K562 (cell line): Measurements from ENCODE around the gene RBMX. TPM values are rescaled to one million over a fixed set of nuclear protein-coding genes. Genes with fewer than 3 reads are reported as not detected.

Source experiments
- ATAC-seq: fragments of 200-7000 bp; cut with Tn5 transposase; 3 replicates; pipeline ENCODE4 v1.9.1; 2020; ENCODE audit warnings: moderate library complexity
- BruUV-seq: library from RNA; stranded (reverse); fragments of 400-500 nt; replicated peaks from 2 replicates; lab custom pipeline; 2021; lab: Mats Ljungman, UMichigan
- CTCF ChIA-PET: fragments of 300-600 bp; formaldehyde crosslinking; extraction: SDS; loops from one replicate; lab custom pipeline; 2021; ENCODE audit warnings: low intra/inter-chr PET ratio; lab: Yijun Ruan, JAX
- POLR2A ChIA-PET: fragments of 300-600, 350-650 bp; sonication (Branson Sonifier 250); formaldehyde crosslinking; extraction: SDS; loops from one replicate; lab custom pipeline; 2021; ENCODE audit warnings: antibody characterized with exemption, inconsistent platforms; lab: Yijun Ruan, JAX
- DNase-seq, 4 experiments: peaks; one replicate each; pipeline versions ENCODE4 v3.0.0 to v3.0.0-alpha.2; 2011 to 2018; ENCODE audit warnings: low spot score in 3 of 4, mixed read lengths in 3 of 4; ENCODE audit errors: extremely low read depth in 1 of 4
- FAIRE-seq: peaks from 2 replicates; lab custom pipeline; 2011; peaks lifted over from hg19 to GRCh38; lab: Jason Lieb, UNC
- H2AFZ ChIP-seq: 2 replicates; pipeline ENCODE4 v1.6.0; 2011; ENCODE audit warnings: low read depth, low read length, control low read depth, inconsistent platforms
- H3K27ac ChIP-seq: fragments of 200-600 bp; 3 replicates; pipeline ENCODE4 v1.8.0; 2011; ENCODE audit warnings: low read depth, mild to moderate bottlenecking, control low read depth, inconsistent platforms, low read length, moderate library complexity, mixed read lengths; ENCODE audit errors: extremely low read depth
- H3K27me3 ChIP-seq, 2 experiments: fragments of 300-600 bp in 1 of 2; 2 replicates in 1 of 2; 3 replicates in 1 of 2; pipeline versions ENCODE4 v1.6.0 to v1.8.0; 2011; ENCODE audit warnings: inconsistent platforms in 2 of 2, low read length in 2 of 2, mild to moderate bottlenecking in 1 of 2, mixed read lengths in 1 of 2, moderate library complexity in 1 of 2; ENCODE audit not compliant: control insufficient read depth in 2 of 2, insufficient read depth in 2 of 2
- H3K36me3 ChIP-seq: fragments of 300-600 bp; 3 replicates; pipeline ENCODE4 v1.8.0; 2011; ENCODE audit warnings: mild to moderate bottlenecking, low read length, inconsistent platforms; ENCODE audit not compliant: control insufficient read depth, insufficient read depth
- H3K4me1 ChIP-seq, 2 experiments: fragments of 200-600 bp in 1 of 2; replicated peaks in 1 of 2; 2 replicates in 1 of 2; 3 replicates in 1 of 2; pipeline versions ENCODE4 v1.5.1 to v1.8.0; 2011; ENCODE audit warnings: inconsistent platforms in 2 of 2, low read length in 2 of 2, mild to moderate bottlenecking in 1 of 2, mixed read lengths in 1 of 2, moderate library complexity in 1 of 2; ENCODE audit not compliant: control insufficient read depth in 2 of 2, insufficient read depth in 2 of 2
- H3K4me2 ChIP-seq: 2 replicates; pipeline ENCODE4 v1.6.1; 2011; ENCODE audit warnings: low read length, control low read depth, inconsistent platforms, mixed read lengths; ENCODE audit not compliant: insufficient read depth
- H3K4me3 ChIP-seq: fragments of 200-600 bp; sonication (generic), shearing (Covaris generic); 2 replicates; pipeline ENCODE4 v1.5.1; 2016; ENCODE audit warnings: control low read depth, inconsistent platforms
- H3K79me2 ChIP-seq: fragments of 200-600 bp; 3 replicates; pipeline ENCODE4 v1.8.0; 2011; ENCODE audit warnings: low read length, inconsistent platforms; ENCODE audit not compliant: control insufficient read depth, insufficient read depth
- H3K9ac ChIP-seq, 2 experiments: 2 replicates each; pipeline versions ENCODE4 v1.6.0 to v1.6.1; 2011; ENCODE audit warnings: low read depth in 2 of 2, low read length in 2 of 2, control low read depth in 1 of 2, inconsistent platforms in 1 of 2, mild to moderate bottlenecking in 1 of 2, mixed read lengths in 1 of 2; ENCODE audit not compliant: insufficient read depth in 1 of 2
- H3K9me1 ChIP-seq: one replicate; pipeline ENCODE4 v1.6.0; 2011; ENCODE audit warnings: inconsistent platforms, mild to moderate bottlenecking, low read length, moderate library complexity; ENCODE audit not compliant: control insufficient read depth, insufficient read depth
- H3K9me3 ChIP-seq: replicated peaks from 2 replicates; pipeline ENCODE4 v1.5.1; 2011; ENCODE audit warnings: low read depth, low read length, inconsistent platforms; ENCODE audit not compliant: control insufficient read depth, insufficient read depth
- H4K20me1 ChIP-seq: replicated peaks from 2 replicates; pipeline ENCODE4 v1.6.1; 2011; ENCODE audit warnings: low read length, inconsistent platforms, mixed read lengths; ENCODE audit not compliant: control insufficient read depth, insufficient read depth
- TBL1XR1 ChIP-seq, 2 experiments: IDR thresholded peaks; 2 replicates each; pipeline ENCODE4 v1.6.1; 2012; ENCODE audit warnings: improper control_type of control experiment in 2 of 2, low read length in 2 of 2, mild to moderate bottlenecking in 1 of 2
- WGBS: fragments of 100-300 bp; shearing (Covaris generic); methylation state at CpG from one replicate; pipeline ENCODE4 v1.1.6; 2016; ENCODE audit warnings: low coverage, mixed read lengths; ENCODE audit not compliant: insufficient coverage; ENCODE audit errors: missing lambda C conversion rate; 5-methylcytosine and 5-hydroxymethylcytosine counted together
- in situ Hi-C: fragments of 300-500 bp; cut with MboI; formaldehyde crosslinking; loops from 4 replicates; pipeline ENCODE4 v1.15.0; 2018; ENCODE audit warnings: inconsistent platforms, mixed read lengths
- intact Hi-C: fragments of 100-400 bp; cut with micrococcal nuclease; formaldehyde crosslinking; loops from 2 replicates; pipeline ENCODE4 v1.14.2; 2022
- polyA plus RNA-seq, 8 experiments: library from polyadenylated mRNA; depleted of rRNA in 4 of 8; stranded (reverse) in 5 of 8; unstranded in 3 of 8; fragments of >200 nt; fragmentation: Nextera tagmentation in 2 of 8; fragmentation: Illumina TruSeq in 1 of 8; extraction: Ambion mirVana in 2 of 8; extraction: Trizol in 1 of 8; gene quantifications; 2 replicates each; pipeline versions ENCODE4 v1.2.1 to v1.2.3, GENCODE V29; 2011 to 2014; ENCODE audit warnings: inconsistent platforms in 1 of 8, missing spikeins in 1 of 8
- total RNA-seq, 7 experiments: library from RNA; depleted of rRNA in 6 of 7; stranded (reverse); fragments of >200 nt in 6 of 7; fragmentation: Illumina TruSeq in 2 of 7; extraction: Trizol in 2 of 7; gene quantifications; 2 replicates each; pipeline versions ENCODE4 v1.2.1 to v1.2.3, GENCODE V29; 2011 to 2021; ENCODE audit warnings: low replicate concordance in 1 of 7
- TF ChIP-seq, protein P1 (sequence below), 2 experiments: fragments of 450-650 bp; IDR thresholded peaks; 2 replicates each; pipeline ENCODE4 v1.6.1; 2018; ENCODE audit warnings: mild to moderate bottlenecking in 2 of 2, low read depth in 1 of 2; ENCODE audit not compliant: partially characterized antibody in 2 of 2

RBMX gene
- total and polyA plus RNA-seq, 9 of the 15 experiments (the other 6 are each of a cell fraction or from before 2014, with no cell fraction given): 405 to 671 (median 540) TPM

DNA sequence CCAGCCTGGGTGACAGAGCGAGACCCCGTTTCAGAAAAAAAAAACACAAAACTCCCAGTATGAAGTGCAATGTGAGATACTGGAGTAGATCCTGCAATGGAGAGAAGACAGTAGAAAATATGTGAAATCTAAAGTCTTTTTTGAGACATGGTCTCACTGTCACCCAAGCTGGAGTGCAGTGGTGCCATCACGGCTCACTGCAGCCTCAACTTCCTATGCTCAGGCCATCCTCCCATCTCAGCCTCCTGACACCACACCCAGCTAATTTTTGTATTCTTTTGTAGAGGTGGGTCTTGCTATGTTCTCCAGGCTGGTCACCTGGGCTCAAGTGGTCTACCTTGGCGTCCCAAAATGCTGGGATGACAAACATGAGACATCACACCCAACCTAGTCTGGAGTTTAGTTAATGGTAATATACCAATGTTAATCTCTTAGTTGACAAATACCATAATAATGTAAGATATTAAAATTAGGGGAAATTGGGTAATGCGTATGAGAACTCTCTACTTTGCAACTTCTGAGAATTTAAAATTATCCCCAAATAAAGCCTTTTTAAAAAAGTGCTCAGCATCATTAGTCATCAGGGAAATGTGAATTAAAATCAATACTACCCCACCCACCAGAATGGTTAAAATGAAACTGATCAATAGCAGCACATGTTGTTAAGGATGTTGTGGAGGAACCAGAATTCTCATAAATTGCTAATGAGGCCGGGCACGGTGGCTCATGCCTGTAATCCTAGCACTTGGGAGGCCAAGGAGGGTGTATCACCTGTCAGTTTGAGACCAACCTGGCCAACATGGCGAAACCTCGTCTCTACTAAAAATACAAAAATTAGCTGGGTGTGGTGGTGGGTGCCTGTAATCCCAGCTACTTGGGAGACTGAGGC is 15.0 kb downstream of the RBMX start (continued):
- TF ChIP-seq, protein P1, sequence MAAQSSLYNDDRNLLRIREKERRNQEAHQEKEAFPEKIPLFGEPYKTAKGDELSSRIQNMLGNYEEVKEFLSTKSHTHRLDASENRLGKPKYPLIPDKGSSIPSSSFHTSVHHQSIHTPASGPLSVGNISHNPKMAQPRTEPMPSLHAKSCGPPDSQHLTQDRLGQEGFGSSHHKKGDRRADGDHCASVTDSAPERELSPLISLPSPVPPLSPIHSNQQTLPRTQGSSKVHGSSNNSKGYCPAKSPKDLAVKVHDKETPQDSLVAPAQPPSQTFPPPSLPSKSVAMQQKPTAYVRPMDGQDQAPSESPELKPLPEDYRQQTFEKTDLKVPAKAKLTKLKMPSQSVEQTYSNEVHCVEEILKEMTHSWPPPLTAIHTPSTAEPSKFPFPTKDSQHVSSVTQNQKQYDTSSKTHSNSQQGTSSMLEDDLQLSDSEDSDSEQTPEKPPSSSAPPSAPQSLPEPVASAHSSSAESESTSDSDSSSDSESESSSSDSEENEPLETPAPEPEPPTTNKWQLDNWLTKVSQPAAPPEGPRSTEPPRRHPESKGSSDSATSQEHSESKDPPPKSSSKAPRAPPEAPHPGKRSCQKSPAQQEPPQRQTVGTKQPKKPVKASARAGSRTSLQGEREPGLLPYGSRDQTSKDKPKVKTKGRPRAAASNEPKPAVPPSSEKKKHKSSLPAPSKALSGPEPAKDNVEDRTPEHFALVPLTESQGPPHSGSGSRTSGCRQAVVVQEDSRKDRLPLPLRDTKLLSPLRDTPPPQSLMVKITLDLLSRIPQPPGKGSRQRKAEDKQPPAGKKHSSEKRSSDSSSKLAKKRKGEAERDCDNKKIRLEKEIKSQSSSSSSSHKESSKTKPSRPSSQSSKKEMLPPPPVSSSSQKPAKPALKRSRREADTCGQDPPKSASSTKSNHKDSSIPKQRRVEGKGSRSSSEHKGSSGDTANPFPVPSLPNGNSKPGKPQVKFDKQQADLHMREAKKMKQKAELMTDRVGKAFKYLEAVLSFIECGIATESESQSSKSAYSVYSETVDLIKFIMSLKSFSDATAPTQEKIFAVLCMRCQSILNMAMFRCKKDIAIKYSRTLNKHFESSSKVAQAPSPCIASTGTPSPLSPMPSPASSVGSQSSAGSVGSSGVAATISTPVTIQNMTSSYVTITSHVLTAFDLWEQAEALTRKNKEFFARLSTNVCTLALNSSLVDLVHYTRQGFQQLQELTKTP (IDR thresholded peaks at IDR 0.05; ENCODE audit: low read depth in 1 of 2, partially characterized antibody in 2 of 2): no peak

DNA sequence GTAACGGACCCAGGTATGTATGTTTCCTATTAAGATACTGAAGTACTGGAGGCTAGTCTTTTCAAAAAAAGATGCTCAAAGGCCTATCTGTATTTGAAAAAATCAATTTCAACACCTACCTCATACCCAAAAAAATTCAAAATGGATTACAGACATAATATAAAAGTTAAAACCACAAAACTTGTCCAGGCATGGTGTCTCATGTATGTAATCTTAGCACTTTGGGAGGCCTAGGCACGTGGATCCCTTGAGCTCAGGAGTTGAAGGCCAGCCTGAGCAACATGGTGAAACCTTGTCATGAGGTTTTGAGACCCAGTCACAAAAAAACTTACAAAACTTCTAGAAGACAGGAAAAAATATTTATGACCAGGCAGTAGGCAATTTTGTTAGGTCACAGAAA is 16.7 kb downstream of the RBMX start:
- peaks cover 9% of the 10 kb centered on the region for H4K20me1 ChIP-seq
- 70% methylated on average over 2 of the region's 2 CpGs for WGBS
- peaks cover 17% of the 10 kb centered on the region; the same call in 1 of the 3 replicates for H3K79me2 ChIP-seq
- BruUV-seq: no TSS peak
- no peak for TF ChIP-seq TBL1XR1 (IDR thresholded peaks at IDR 0.05; ENCODE audit: low read length in 2 of 2)
- H3K9me3 ChIP-seq: no peaks in the 10 kb centered on the region
- no peaks in the 10 kb centered on the region for H3K27me3 ChIP-seq
- intact Hi-C loops (loop anchor here (10.0 kb wide), 1 partner anchor 149 kb away; no protein-coding TSS in a partner anchor), in situ Hi-C loops (no loop called here)
- H3K9ac ChIP-seq: no peak overlapping the region
- H3K4me2 ChIP-seq: no peak overlapping the region
- ATAC-seq: no peak
- no peak for DNase-seq
- H3K27ac ChIP-seq: no peak overlapping the region
- CTCF ChIA-PET: no interaction called here
- no peak overlapping the region for H2AFZ ChIP-seq
- H3K4me1 ChIP-seq: no peaks in the 10 kb centered on the region; a peak in 1 of 5 replicates
- H3K36me3 ChIP-seq: peaks cover 74% of the 10 kb centered on the region
- FAIRE-seq: no peak
- POLR2A ChIA-PET: interaction anchor here (1.1 to 4.9 kb wide), 3 partner anchors 14 to 17 kb away, joined by 3 to 24 read pairs (median 4); partner anchors contain the start of gene RBMX
- no peaks in the 10 kb centered on the region for H3K9me1 ChIP-seq
- no peak overlapping the region for H3K4me3 ChIP-seq
